HL-60 (cell line): ENCODE measurements around the gene JUN.

Experiments
- DNase-seq, 2 experiments: peaks; one replicate each; pipeline ENCODE4 v3.0.0-alpha.2; 2010 to 2020; ENCODE audit warnings: low read depth in 1 of 2, low spot score in 1 of 2
- H3K27ac ChIP-seq: fragments of 250-450 bp; sonication (Bioruptor Pico); replicated peaks from 2 replicates; pipeline ENCODE4 v1.5.1; 2020; ENCODE audit warnings: mild to moderate bottlenecking, moderate library complexity
- H3K27me3 ChIP-seq: fragments of 250-450 bp; sonication (Bioruptor Pico); 2 replicates; pipeline ENCODE4 v1.5.1; 2021; ENCODE audit warnings: mild to moderate bottlenecking, moderate library complexity; ENCODE audit not compliant: insufficient read depth, poor library complexity, severe bottlenecking
- H3K4me3 ChIP-seq: replicated peaks from 2 replicates; pipeline ENCODE4 v1.5.1; 2011; ENCODE audit warnings: mild to moderate bottlenecking, control low read depth, low read length; ENCODE audit not compliant: insufficient read depth
- CTCF ChIP-seq: IDR thresholded peaks from one replicate; pipeline ENCODE4 v1.5.1; 2011; ENCODE audit warnings: low read length, control low read depth, inconsistent platforms; ENCODE audit not compliant: insufficient read depth
- GABPA ChIP-seq: IDR thresholded peaks from 2 replicates; pipeline ENCODE4 v1.6.1; 2012; ENCODE audit warnings: low read depth
- POLR2AphosphoS5 ChIP-seq: IDR thresholded peaks from 2 replicates; pipeline ENCODE4 v1.6.1; 2012; ENCODE audit warnings: low read depth
- REST ChIP-seq: IDR thresholded peaks from 2 replicates; pipeline ENCODE4 v1.6.1; 2012; ENCODE audit warnings: low read depth; ENCODE audit not compliant: insufficient replicate concordance
- SPI1 ChIP-seq: IDR thresholded peaks from 2 replicates; pipeline ENCODE4 v1.6.1; 2012; ENCODE audit warnings: low read depth, mild to moderate bottlenecking, borderline replicate concordance

The JUN gene

GRCh38 chr1:58794585-58794984, 10.7 kb upstream of the JUN start:
- no peak for DNase-seq
- TF ChIP-seq POLR2AphosphoS5 (no peak), GABPA (no peak), CTCF (no peak), SPI1 (no peak), REST (no peak)
- Histone ChIP-seq H3K4me3 (no peak overlapping the region), H3K27ac (no peak overlapping the region), H3K27me3 (no peaks in the 10 kb centered on the region)

- no peak overlapping the region for H3K27ac ChIP-seq
- H3K4me3 ChIP-seq = no peak overlapping the region
- no peak for DNase-seq
- H3K27me3 ChIP-seq = no peaks in the 10 kb centered on the region
- no peak for TF ChIP-seq REST
- TF ChIP-seq POLR2AphosphoS5 = no peak
- TF ChIP-seq GABPA = no peak
Measured at GRCh38 chr1:58792846-58793245, 9.0 kb upstream of the JUN start.

GRCh38 chr1:58791106-58791505, 7.3 kb upstream of the JUN start:
- Histone ChIP-seq H3K4me3 (no peak overlapping the region), H3K27ac (no peak overlapping the region), H3K27me3 (no peaks in the 10 kb centered on the region)
- no peak for DNase-seq
- TF ChIP-seq POLR2AphosphoS5 (no peak), GABPA (no peak), CTCF (no peak), SPI1 (no peak), REST (no peak)
